Stimulated activated CD4-positive, alpha-beta T cell treated with anti-CD3 and anti-CD28 coated beads, TNF-alpha, amount 100 ng/mL, for 1 hour (primary cell): ENCODE results near the gene PLOD1.
"Not testable (repeated sequence)": the region's sequence is repeated elsewhere in the genome, so short reads cannot be mapped to it uniquely, and the experiment has no call there.

Experiments used
- DNase-seq, 3 donors: peaks; one replicate each; pipeline ENCODE4 v3.0.0-alpha.2; 2020; ENCODE audit warnings: low read depth in 3 of 3, low spot score in 1 of 3

Gene PLOD1

GRCh38 chr1:11912482-11913216, 21.9 kb upstream of the PLOD1 start:
- DNase-seq: not testable (repeated sequence)

GRCh38 chr1:11913291-11913690, 21.2 kb upstream of the PLOD1 start:
- DNase-seq: no peak

DNA sequence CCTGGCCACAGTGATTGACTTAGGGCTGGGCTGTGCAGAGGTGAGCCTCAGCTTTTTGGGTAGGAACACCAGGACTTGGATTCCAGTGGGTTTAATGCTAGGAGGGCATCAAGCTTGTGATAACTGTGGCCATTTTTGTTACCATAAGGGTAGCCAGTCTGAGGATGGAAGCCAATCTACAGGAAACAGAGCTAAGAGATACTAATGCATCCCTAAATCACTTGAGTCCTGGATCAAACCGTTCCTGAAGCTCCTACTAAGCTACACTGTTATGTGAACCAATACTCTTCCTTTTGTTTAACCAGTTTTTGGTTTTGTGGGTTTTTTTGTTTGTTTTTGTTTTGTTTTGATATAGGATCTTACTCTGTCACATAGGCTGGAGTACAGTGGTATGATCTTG, 20.5 kb upstream of the PLOD1 start:
- DNase-seq: no peak

DNA sequence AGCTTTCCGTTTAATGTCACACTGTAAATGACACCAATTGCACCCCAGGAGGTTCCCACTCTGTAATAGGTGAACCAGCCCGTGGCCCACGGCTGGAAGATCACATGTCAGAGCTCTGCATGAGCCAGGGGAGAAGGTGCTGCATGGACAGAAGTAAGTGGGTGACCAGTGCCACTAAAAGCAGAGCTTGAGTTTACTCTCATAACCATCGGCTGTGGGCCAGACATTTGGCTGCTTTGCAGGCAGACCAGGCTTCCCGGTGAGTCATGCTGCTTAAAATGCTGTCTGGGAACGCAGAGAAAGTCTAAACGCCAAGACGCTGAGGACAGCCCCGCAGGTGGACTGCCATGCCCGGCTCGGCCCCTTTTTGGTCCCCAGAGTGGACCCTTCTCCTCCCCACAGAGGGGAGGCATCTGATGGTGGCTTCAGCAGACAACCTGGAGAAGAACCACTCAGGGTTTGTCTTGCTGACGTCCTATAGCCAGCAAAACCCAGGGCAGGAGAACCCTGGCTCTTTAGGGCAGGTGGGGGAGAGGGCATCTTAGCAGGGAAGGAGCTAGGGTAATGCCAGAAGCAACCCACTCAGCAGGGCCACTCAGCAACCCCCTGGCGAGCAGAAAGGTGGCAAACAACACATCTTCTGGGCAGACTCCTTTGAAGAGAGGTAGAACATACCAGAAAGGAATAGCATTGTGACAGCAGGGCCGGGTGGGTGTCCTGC, 15.6 kb upstream of the PLOD1 start:
- no peak for DNase-seq

GRCh38 chr1:11919621-11920020, 14.9 kb upstream of the PLOD1 start:
- no peak for DNase-seq

GRCh38 chr1:11920239-11920903, 14.1 kb upstream of the PLOD1 start:
- DNase-seq: no peak

- DNase-seq: no peak
These were observed 13.5 kb upstream of the PLOD1 start for GRCh38 chr1:11921022-11921421.

GRCh38 chr1:11923069-11923826, 11.3 kb upstream of the PLOD1 start:
- DNase-seq: no peak

- no peak for DNase-seq
These were observed 10.7 kb upstream of the PLOD1 start for GRCh38 chr1:11923827-11924113.

DNA sequence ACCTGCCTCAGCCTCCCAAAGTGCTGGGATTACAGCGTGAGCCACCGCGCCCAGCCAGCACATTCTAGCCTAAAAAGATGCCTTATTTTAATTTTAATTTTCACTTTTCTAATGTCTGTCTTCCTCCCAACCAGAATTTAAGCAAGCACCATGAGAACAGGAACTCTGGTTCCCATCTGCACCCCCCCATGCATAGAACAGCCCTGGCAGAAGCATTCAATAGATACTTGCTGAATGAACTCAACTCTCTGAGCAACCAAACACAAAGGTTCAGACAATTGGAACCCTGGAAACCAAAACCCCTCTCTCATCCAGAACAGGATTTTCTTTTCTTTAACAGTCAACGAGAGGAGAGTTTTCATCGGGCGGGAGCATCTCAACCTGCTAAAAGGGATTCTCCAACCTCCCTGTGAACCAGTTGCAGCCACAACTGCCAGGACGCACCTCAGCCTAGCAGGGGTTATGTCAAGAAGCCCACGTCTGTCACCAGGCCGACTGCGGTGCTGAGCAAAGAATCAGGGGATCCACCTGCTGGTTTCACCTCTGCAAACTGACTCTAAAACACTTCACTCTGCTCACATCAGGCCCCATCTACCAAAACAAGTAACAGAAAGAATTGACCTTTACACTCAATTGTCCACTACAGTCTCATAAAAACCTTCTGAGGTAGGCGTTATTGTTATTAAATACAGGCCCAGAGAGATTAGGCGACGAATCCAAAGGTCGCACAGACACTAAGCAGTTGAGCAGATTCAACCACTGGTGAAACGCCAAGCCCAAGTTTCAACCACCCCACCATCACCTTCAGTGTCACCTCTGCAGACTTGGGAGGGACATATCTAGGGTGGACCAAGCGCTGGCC, 10.0 kb upstream of the PLOD1 start:
- no peak for DNase-seq

GRCh38 chr1:11925196-11925937, 9.2 kb upstream of the PLOD1 start:
- DNase-seq: not testable (repeated sequence)

GRCh38 chr1:11925938-11926292, 8.6 kb upstream of the PLOD1 start:
- DNase-seq: no peak

DNA sequence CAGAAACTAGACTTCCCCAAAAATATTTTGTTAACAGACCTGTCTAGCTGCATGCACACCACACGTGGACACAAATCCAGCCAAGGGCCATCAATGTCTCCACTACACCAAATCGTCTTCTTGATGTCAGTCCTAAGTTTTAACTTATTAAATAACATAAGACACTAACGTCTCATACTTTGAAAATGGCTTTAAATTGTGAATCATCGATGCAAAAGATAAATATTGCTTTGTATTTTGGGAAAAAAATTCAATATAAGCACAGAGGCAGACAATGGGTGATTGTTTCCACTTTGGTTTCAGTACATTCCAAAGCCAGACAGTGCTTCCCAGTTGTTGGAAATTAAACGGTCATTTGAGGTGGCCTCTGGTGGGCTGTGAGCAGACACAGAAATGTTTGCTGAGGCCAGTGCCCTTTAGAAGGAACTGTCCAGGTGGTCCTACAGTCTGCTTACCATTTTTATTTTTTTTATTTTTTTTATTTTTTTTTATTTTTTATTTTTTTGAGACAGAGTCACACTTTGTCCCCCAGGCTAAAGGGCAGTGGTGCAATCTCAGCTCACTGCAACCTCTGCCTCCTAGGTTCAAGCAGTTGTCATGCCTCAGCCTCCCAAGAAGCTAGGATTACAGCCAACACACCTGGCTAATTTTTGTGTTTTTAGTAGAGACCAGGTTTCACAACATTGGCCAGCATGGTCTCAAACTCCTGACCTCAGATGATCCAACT, 6.5 kb upstream of the PLOD1 start:
- no peak for DNase-seq

DNA sequence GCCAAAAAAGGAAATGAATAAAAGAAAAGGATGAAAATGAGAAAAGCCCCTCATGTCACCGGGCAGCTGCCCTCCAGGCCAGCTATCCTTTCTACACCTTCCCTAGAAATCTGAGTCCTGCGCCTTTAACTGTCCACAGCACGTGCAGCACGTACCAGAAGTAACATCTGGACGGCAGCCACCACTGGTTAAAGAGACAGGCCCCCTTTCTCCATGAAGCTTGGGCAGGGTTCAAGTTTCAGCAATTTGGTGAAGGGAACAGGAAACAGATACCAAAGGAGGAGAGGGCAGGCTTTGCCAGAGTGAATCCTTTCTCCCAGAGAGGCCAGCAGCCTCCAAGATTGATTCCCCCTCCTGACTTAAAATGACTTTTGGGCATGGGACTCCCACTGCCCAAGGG, 4.7 kb upstream of the PLOD1 start:
- no peak for DNase-seq

GRCh38 chr1:11930571-11931445, 3.7 kb upstream of the PLOD1 start:
- DNase-seq: no peak

- DNase-seq: no peak
These were observed 2.7 kb upstream of the PLOD1 start for GRCh38 chr1:11931845-11932244.

- no peak for DNase-seq
These were observed 518 bp downstream of the PLOD1 start for GRCh38 chr1:11935057-11935412.

- DNase-seq: not testable (repeated sequence)
These were observed 1.2 kb downstream of the PLOD1 start for GRCh38 chr1:11935733-11936132.
